Activated CD4-positive, alpha-beta T cell treated with anti-CD3 and anti-CD28 coated beads, Interleukin-2, amount 10 ng/mL, durations not matched to agents 7 days and 5 days (primary cell): Measurements from ENCODE around the gene KRTAP5-5. TPM values are rescaled to one million over a fixed set of nuclear protein-coding genes. Genes with fewer than 3 reads are reported as not detected.
A peak's percentile ranks its signal among the peaks of the same experiment; 100 is the strongest.
"Not testable (repeated sequence)": the region's sequence is repeated elsewhere in the genome, so short reads cannot be mapped to it uniquely, and the experiment has no call there.

Experiments used
- CTCF ChIA-PET: fragments of 350-600 bp; sonication (Branson Sonifier 250); formaldehyde crosslinking; loops from one replicate; lab custom pipeline; 2021; ENCODE audit warnings: antibody characterized with exemption; lab: Charles Lee
- POLR2A ChIA-PET: fragments of 350-600 bp; sonication (Branson Sonifier 250); formaldehyde crosslinking; loops from one replicate; lab custom pipeline; 2021; ENCODE audit warnings: antibody characterized with exemption; lab: Charles Lee
- DNase-seq: peaks from one replicate; pipeline ENCODE4 v3.0.0-alpha.2; 2020
- H3K27ac Mint-ChIP-seq: one replicate; pipeline ENCODE4 v1.8.0; 2021; ENCODE audit warnings: mild to moderate bottlenecking, moderate library complexity, mixed read lengths
- H3K27me3 Mint-ChIP-seq: one replicate; pipeline ENCODE4 v1.8.0; 2021; ENCODE audit warnings: mixed read lengths
- H3K36me3 Mint-ChIP-seq: one replicate; pipeline ENCODE4 v1.8.0; 2021; ENCODE audit warnings: low read depth, mixed read lengths
- H3K4me1 Mint-ChIP-seq: one replicate; pipeline ENCODE4 v1.8.0; 2021; ENCODE audit warnings: mixed read lengths
- H3K4me3 Mint-ChIP-seq: one replicate; pipeline ENCODE4 v1.8.0; 2021; ENCODE audit warnings: mild to moderate bottlenecking, moderate library complexity, mixed read lengths
- H3K9me3 Mint-ChIP-seq: one replicate; pipeline ENCODE4 v1.8.0; 2021; ENCODE audit warnings: mixed read lengths
- total RNA-seq, 2 experiments: library from RNA; stranded (reverse); gene quantifications; one replicate each; pipeline ENCODE4 v1.2.3, GENCODE V29; 2021

Gene KRTAP5-5
- total RNA-seq, 2 experiments from 2014 or later: not detected

- no peak overlapping the region for H3K27ac Mint-ChIP-seq
- H3K4me3 Mint-ChIP-seq: no peak overlapping the region
- no peaks in the 10 kb centered on the region for H3K27me3 Mint-ChIP-seq
- H3K4me1 Mint-ChIP-seq: no peaks in the 10 kb centered on the region
- CTCF ChIA-PET: interaction anchor here (1.6 to 1.9 kb wide), 2 partner anchors 14 kb away, joined by 3 to 4 read pairs; no protein-coding TSS in a partner anchor
- POLR2A ChIA-PET: no interaction called here
- H3K9me3 Mint-ChIP-seq: no peaks in the 10 kb centered on the region
- DNase-seq: no peak
- H3K36me3 Mint-ChIP-seq: no peaks in the 10 kb centered on the region
Measured at GRCh38 chr11:1638344-1638743, 8.8 kb downstream of the KRTAP5-5 start.

- Mint-ChIP-seq H3K36me3 (no peaks in the 10 kb centered on the region), H3K9me3 (no peaks in the 10 kb centered on the region), H3K27ac (no peak overlapping the region), H3K4me1 (no peaks in the 10 kb centered on the region), H3K27me3 (no peaks in the 10 kb centered on the region), H3K4me3 (no peak overlapping the region)
- ChIA-PET CTCF (interaction anchor here (1.0 to 2.4 kb wide), 5 partner anchors 10 to 64 kb away, joined by 3 to 16 read pairs (median 4); partner anchors contain the start of gene KRTAP5-5), POLR2A (no interaction called here)
- no peak for DNase-seq
Measured at GRCh38 chr11:1639102-1639620, 9.6 kb downstream of the KRTAP5-5 start.

GRCh38 chr11:1639666-1640065 lies 10.1 kb downstream of the KRTAP5-5 start:
- no peak overlapping the region for H3K27ac Mint-ChIP-seq
- H3K36me3 Mint-ChIP-seq: no peaks in the 10 kb centered on the region
- ChIA-PET CTCF (interaction anchor here (1.0 to 2.4 kb wide), 6 partner anchors 10 to 362 kb away, joined by 3 to 16 read pairs (median 4); partner anchors contain the start of gene KRTAP5-5), POLR2A (no interaction called here)
- no peaks in the 10 kb centered on the region for H3K9me3 Mint-ChIP-seq
- no peaks in the 10 kb centered on the region for H3K27me3 Mint-ChIP-seq
- DNase-seq: no peak
- H3K4me3 Mint-ChIP-seq: no peak overlapping the region
- no peaks in the 10 kb centered on the region for H3K4me1 Mint-ChIP-seq

GRCh38 chr11:1640076-1640946 lies 10.7 kb downstream of the KRTAP5-5 start:
- H3K36me3 Mint-ChIP-seq: no peaks in the 10 kb centered on the region
- ChIA-PET POLR2A (no interaction called here), CTCF (interaction anchor here (0.7 to 2.4 kb wide), 5 partner anchors 11 to 362 kb away, joined by 3 to 16 read pairs (median 4); partner anchors contain the start of gene KRTAP5-5)
- H3K27ac Mint-ChIP-seq: no peak overlapping the region
- no peaks in the 10 kb centered on the region for H3K27me3 Mint-ChIP-seq
- no peaks in the 10 kb centered on the region for H3K9me3 Mint-ChIP-seq
- DNase-seq: peak; percentile 18
- H3K4me1 Mint-ChIP-seq: no peaks in the 10 kb centered on the region
- H3K4me3 Mint-ChIP-seq: no peak overlapping the region

- no peak overlapping the region for H3K27ac Mint-ChIP-seq
- no peak for DNase-seq
- ChIA-PET POLR2A (no interaction called here), CTCF (interaction anchor here (0.6 to 2.4 kb wide), 3 partner anchors 10 to 361 kb away, joined by 3 to 16 read pairs (median 4); no protein-coding TSS in a partner anchor)
- H3K27me3 Mint-ChIP-seq: no peaks in the 10 kb centered on the region
- no peaks in the 10 kb centered on the region for H3K36me3 Mint-ChIP-seq
- H3K4me3 Mint-ChIP-seq: no peak overlapping the region
- no peaks in the 10 kb centered on the region for H3K9me3 Mint-ChIP-seq
- no peaks in the 10 kb centered on the region for H3K4me1 Mint-ChIP-seq
Measured at GRCh38 chr11:1641096-1641495, 11.5 kb downstream of the KRTAP5-5 start.

GRCh38 chr11:1642288-1643145 lies 12.9 kb downstream of the KRTAP5-5 start:
- ChIA-PET CTCF (no interaction called here), POLR2A (no interaction called here)
- Mint-ChIP-seq H3K9me3 (no peaks in the 10 kb centered on the region), H3K36me3 (no peaks in the 10 kb centered on the region), H3K4me3 (no peak overlapping the region), H3K27ac (no peak overlapping the region), H3K4me1 (no peaks in the 10 kb centered on the region), H3K27me3 (no peaks in the 10 kb centered on the region)
- DNase-seq: no peak

GRCh38 chr11:1643146-1643690 lies 13.6 kb downstream of the KRTAP5-5 start:
- DNase-seq: no peak
- no peaks in the 10 kb centered on the region for H3K36me3 Mint-ChIP-seq
- no peaks in the 10 kb centered on the region for H3K27me3 Mint-ChIP-seq
- H3K27ac Mint-ChIP-seq: no peak overlapping the region
- ChIA-PET POLR2A (no interaction called here), CTCF (no interaction called here)
- H3K9me3 Mint-ChIP-seq: no peaks in the 10 kb centered on the region
- no peaks in the 10 kb centered on the region for H3K4me1 Mint-ChIP-seq
- H3K4me3 Mint-ChIP-seq: no peak overlapping the region

- Mint-ChIP-seq H3K4me1 (no peaks in the 10 kb centered on the region), H3K4me3 (no peak overlapping the region), H3K27ac (no peak overlapping the region), H3K36me3 (no peaks in the 10 kb centered on the region), H3K9me3 (no peaks in the 10 kb centered on the region), H3K27me3 (no peaks in the 10 kb centered on the region)
- POLR2A ChIA-PET: no interaction called here
- DNase-seq: no peak
- CTCF ChIA-PET: no interaction called here
Measured at GRCh38 chr11:1644601-1645356, 15.2 kb downstream of the KRTAP5-5 start.

GRCh38 chr11:1645357-1645821 lies 15.8 kb downstream of the KRTAP5-5 start:
- H3K27ac Mint-ChIP-seq: no peak overlapping the region
- CTCF ChIA-PET: interaction anchor here (1.9 kb wide), 1 partner anchor 188 kb away, joined by 4 read pairs; no protein-coding TSS in a partner anchor
- POLR2A ChIA-PET: no interaction called here
- DNase-seq: no peak
- H3K27me3 Mint-ChIP-seq: no peaks in the 10 kb centered on the region
- H3K36me3 Mint-ChIP-seq: no peaks in the 10 kb centered on the region
- H3K4me1 Mint-ChIP-seq: no peaks in the 10 kb centered on the region
- no peak overlapping the region for H3K4me3 Mint-ChIP-seq
- H3K9me3 Mint-ChIP-seq: no peaks in the 10 kb centered on the region

GRCh38 chr11:1646540-1646939 lies 17.0 kb downstream of the KRTAP5-5 start:
- H3K27me3 Mint-ChIP-seq, H3K27ac Mint-ChIP-seq, H3K4me3 Mint-ChIP-seq, H3K36me3 Mint-ChIP-seq, H3K4me1 Mint-ChIP-seq, POLR2A ChIA-PET, DNase-seq, H3K9me3 Mint-ChIP-seq: not testable (repeated sequence)
- CTCF ChIA-PET: interaction anchor here (0.6 to 1.9 kb wide), 2 partner anchors 187 to 855 kb away, joined by 3 to 4 read pairs; no protein-coding TSS in a partner anchor

- POLR2A ChIA-PET: no interaction called here
- DNase-seq: no peak
- H3K36me3 Mint-ChIP-seq: no peaks in the 10 kb centered on the region
Measured at GRCh38 chr11:1647901-1648652, 18.5 kb downstream of the KRTAP5-5 start.

More at GRCh38 chr11:1647901-1648652, 18.5 kb downstream of the KRTAP5-5 start:
- Mint-ChIP-seq H3K4me1 (no peaks in the 10 kb centered on the region), H3K27me3 (peaks cover 1% of the 10 kb centered on the region), H3K4me3 (no peak overlapping the region), H3K27ac (peak overlapping the region; percentile 71), H3K9me3 (no peaks in the 10 kb centered on the region)
- CTCF ChIA-PET: interaction anchor here (0.7 kb wide), 1 partner anchor 354 kb away, joined by 3 read pairs; no protein-coding TSS in a partner anchor
